ENCODE results near the gene PRX. TPM values are rescaled to one million over a fixed set of nuclear protein-coding genes. Genes with fewer than 3 reads are reported as not detected.

The PRX gene
- total and polyA plus RNA-seq, 2 donors from 2014 or later: 4.5 to 12.6 TPM

DNA sequence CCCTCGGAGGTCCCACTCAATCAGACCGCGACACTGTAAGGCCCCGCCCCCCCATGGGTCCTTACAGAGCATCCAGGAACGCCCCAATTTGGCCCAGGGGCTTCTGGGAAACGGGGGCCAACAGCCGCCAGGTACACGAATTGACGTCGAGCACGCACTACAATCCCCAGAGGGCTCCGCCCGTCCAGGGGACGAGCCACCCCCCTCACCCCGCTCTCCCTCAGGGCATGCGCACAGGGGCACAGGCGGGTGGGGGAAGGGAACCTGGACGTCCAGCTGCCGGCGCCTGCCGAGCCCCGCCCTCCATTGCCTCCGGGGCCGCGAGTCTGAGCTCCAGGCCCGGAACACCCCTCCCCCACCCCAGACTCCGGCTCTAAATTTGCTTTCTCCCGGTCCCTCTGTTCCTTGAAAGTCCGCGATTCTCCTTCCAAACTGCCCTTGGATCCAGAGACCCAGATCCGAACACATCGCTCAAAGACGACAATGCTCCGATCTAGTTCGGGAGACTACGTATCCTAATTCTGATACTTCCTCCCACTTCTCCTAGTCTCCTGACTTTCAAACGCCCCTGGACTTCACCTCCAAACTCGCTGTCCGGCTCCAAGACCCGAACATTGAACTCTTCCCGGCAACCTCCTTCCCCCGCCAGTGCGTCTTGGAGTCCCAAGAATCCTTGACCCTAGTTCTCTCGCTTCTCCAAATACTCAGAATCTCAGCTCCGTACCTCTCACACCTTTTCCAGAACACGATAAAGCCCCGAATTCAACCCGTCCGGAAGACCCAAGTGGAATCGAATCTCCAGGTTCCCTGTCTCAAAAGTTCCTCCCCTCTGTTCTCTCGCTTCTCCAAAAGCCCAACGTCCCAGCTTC is 30.2 kb upstream of the PRX start:
- intact Hi-C loops (cut with DNase I): no loop called here
- H3K9ac ChIP-seq (ENCODE audit: low read length in 3 of 3): peak overlapping the region; percentile 98 to 100 (median 99)
- FAIRE-seq: peak; percentile 52

GRCh38 chr19:40442328-40443130 is 29.4 kb upstream of the PRX start:
- intact Hi-C loops (cut with DNase I): no loop called here
- peak overlapping the region; percentile 27 to 68 (median 41) for H3K9ac ChIP-seq (ENCODE audit: low read length in 3 of 3)
- H3K4me1 ChIP-seq (ENCODE audit: control insufficient read depth in 2 of 3, insufficient read depth in 2 of 3, low read depth in 1 of 3, low read length in 3 of 3): peaks cover 7 to 10% (median 8%) of the 10 kb centered on the region in 3 donors
- peak overlapping the region; percentile 66 to 99 for H3K27ac ChIP-seq (ENCODE audit: low read depth in 2 of 2, low read length in 2 of 2)
- no peaks in the 10 kb centered on the region for H3K9me3 ChIP-seq (ENCODE audit: control insufficient read depth in 2 of 3, insufficient read depth in 1 of 3, low read length in 3 of 3)
- H3K27me3 ChIP-seq (ENCODE audit: control insufficient read depth, insufficient read depth, low read length): no peaks in the 10 kb centered on the region
- TF ChIP-seq CTCF (IDR thresholded peaks at IDR 0.05; ENCODE audit: borderline replicate concordance, extremely low read depth, insufficient read depth): no peak
- no peak for FAIRE-seq
- H3K36me3 ChIP-seq (ENCODE audit: control insufficient read depth in 2 of 3, insufficient read depth in 3 of 3, low read length in 3 of 3): peaks cover 5 to 18% (median 5%) of the 10 kb centered on the region in 3 donors
- peak in 1 of 5 donors; percentile 38 for DNase-seq
- H3K4me3 ChIP-seq (ENCODE audit: low read length in 3 of 3): peak overlapping the region; percentile 78 to 98 (median 93)

More for the DNA sequence above, 30.2 kb upstream of the PRX start:
- Histone ChIP-seq H3K4me3 (ENCODE audit: low read length in 3 of 3) (peak overlapping the region; percentile 93 to 100 (median 98)), H3K9me3 (ENCODE audit: control insufficient read depth in 2 of 3, insufficient read depth in 1 of 3, low read length in 3 of 3) (no peaks in the 10 kb centered on the region), H3K36me3 (ENCODE audit: control insufficient read depth in 2 of 3, insufficient read depth in 3 of 3, low read length in 3 of 3) (peaks cover 5 to 25% (median 11%) of the 10 kb centered on the region in 3 donors), H3K27me3 (ENCODE audit: control insufficient read depth, insufficient read depth, low read length) (no peaks in the 10 kb centered on the region), H3K27ac (ENCODE audit: low read depth in 2 of 2, low read length in 2 of 2) (peak overlapping the region; percentile 96 to 99), H3K4me1 (ENCODE audit: control insufficient read depth in 2 of 3, insufficient read depth in 2 of 3, low read depth in 1 of 3, low read length in 3 of 3) (peaks cover 7 to 10% (median 8%) of the 10 kb centered on the region in 3 donors)
- DNase-seq: peak; percentile 100
- no peak for TF ChIP-seq CTCF (IDR thresholded peaks at IDR 0.05; ENCODE audit: borderline replicate concordance, extremely low read depth, insufficient read depth)

GRCh38 chr19:40441719-40442253 is 28.6 kb upstream of the PRX start:
- no peak for TF ChIP-seq CTCF (IDR thresholded peaks at IDR 0.05; ENCODE audit: borderline replicate concordance, extremely low read depth, insufficient read depth)
- H3K9ac ChIP-seq (ENCODE audit: low read length in 3 of 3): no peak overlapping the region
- H3K27ac ChIP-seq (ENCODE audit: low read depth in 2 of 2, low read length in 2 of 2): no peak overlapping the region
- DNase-seq (peak in 1 of 5 donors; percentile 65), FAIRE-seq (no peak)
- H3K4me3 ChIP-seq (ENCODE audit: low read length in 3 of 3): no peak overlapping the region
- no peaks in the 10 kb centered on the region for H3K9me3 ChIP-seq (ENCODE audit: control insufficient read depth in 2 of 3, insufficient read depth in 1 of 3, low read length in 3 of 3)
- no peaks in the 10 kb centered on the region for H3K27me3 ChIP-seq (ENCODE audit: control insufficient read depth, insufficient read depth, low read length)
- H3K4me1 ChIP-seq (ENCODE audit: control insufficient read depth in 2 of 3, insufficient read depth in 2 of 3, low read depth in 1 of 3, low read length in 3 of 3): peaks cover 7 to 10% (median 8%) of the 10 kb centered on the region in 3 donors
- intact Hi-C loops (cut with DNase I): no loop called here
- peaks cover 5 to 18% (median 5%) of the 10 kb centered on the region in 3 donors for H3K36me3 ChIP-seq (ENCODE audit: control insufficient read depth in 2 of 3, insufficient read depth in 3 of 3, low read length in 3 of 3)
